NOMO-1 treated with DMSO at 0.1 percent for 48 hours (cell line): ENCODE data around the gene ADM.

Experiments
- DNase-seq: peaks from one replicate; lab custom pipeline; 2025; ENCODE audit not compliant: unreplicated experiment; lab: John Stamatoyannopoulos, UW

Gene ADM

DNA sequence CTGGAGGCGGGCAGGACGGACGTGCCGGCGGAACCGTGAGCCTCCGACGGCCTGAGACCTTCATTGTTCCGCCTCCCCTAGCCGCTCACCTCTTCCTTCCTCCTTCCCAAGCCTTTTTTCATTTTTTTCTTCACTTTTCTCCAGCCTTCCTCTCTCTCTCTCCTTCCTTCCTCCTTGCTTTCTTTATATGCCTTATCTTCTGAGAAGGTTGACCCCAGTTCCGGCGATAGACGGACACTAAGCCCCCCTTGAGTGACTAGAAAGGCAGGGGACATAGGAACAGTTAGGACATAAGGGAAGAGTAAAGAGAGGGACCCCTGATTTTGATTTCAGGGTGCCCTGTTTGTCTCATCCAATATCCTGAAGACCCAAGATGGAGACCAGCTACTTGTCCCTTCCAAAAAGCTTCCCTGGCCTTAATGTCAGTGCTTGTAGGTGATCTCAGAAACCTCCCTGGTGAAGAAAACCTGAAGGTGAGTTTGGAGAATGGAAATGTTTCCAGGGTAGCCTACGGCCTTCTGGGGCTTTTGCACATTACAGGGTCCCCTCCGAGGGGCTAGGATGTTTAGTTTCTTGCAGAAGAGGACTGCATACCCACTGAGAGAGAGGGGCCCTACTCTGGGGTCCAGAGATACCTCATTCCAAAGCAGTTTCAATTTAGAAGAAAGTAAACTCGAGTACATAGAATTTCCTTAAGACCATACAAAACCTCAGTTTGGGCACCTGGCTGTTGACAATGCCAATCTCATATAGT is 3.5 kb downstream of the ADM start:
- DNase-seq, result no peak

DNA sequence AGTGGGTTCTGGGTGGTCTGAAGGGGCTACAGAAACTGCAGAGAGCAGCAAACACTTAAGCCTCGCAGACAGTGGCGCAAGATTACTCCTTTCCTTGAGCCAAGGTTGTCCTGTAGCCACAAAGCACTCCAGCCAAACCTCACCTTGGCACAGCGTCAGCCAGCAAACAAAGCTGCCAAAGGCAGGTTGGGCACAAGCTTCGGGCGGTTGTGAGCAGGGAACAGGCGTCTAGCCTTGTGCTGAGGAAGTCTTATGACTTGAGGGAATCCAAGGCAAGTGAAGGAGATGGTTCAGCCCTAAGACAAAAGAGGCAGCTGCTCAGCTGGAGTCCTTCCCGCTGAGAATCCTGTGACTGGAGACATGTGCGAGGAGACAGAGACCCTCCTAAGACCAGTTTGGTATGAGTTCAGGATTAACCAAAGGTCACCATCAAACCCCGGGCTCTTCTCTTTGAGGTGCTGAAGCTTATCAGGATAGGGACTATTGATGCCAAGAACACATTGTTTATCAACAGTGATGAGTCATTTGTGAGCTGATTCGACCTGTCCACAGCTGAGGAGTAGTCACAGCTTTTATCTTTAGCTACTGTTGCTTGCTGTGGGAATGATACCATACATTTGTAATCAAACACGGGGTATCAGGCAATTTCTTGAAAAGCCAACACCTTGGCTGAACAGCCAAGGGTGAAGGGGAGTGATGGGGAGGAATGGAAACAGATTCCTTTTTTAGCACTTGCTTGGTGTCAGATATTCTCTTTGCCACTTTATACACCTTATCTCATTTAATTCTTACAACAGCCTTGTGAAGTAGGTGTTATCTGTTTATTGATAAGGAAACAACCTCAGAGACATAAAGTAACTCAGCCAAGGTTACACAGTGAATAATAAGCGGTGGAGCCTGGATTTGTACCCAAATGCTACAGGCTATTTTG is 4.6 kb downstream of the ADM start:
- no peak for DNase-seq

DNA sequence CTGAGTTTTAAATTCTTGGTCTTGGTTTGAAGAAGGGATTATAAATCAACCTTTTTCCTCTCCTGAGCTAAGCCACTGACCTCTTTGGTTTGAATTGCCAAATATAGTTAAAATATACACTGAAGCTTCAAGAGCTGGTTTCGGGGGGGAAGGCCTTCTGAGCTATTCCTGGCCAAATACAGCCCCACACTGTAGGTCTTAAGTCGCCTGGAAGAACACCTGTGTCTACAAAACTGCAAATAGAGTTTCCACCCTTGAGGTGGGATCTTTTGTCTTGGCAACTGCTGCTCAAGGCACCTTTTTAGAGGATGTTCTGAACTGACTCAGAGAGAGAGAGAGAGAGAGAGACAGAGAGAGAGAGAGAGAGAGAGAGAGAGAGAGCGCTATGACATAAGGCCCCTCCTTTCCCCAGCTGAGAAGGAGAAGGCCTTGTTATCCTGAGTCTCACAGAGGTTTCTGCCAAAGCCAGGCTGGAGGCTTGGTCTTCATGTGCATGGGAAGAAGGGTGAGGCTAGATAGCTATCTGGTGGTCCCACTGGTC is 5.5 kb downstream of the ADM start:
- no peak for DNase-seq

DNA sequence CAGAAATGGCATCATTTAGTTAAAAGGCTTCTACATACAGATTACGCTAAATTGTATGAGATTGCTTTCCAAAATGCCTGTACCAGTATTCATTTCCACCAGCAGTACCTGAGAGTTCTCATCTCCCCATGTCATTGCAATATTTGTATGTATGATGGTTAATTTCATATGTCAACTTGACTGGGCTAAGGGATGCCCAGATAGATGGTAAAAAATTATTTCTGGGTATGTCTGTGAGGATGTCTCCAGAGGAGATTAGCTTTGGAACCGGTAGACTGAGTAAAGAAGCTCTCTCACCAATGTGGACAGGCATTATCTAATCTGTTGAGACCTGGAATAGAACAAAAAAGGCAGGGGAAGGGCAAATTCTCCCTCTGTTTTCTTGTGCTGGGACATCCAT is 6.9 kb downstream of the ADM start:
- DNase-seq, result no peak

DNA sequence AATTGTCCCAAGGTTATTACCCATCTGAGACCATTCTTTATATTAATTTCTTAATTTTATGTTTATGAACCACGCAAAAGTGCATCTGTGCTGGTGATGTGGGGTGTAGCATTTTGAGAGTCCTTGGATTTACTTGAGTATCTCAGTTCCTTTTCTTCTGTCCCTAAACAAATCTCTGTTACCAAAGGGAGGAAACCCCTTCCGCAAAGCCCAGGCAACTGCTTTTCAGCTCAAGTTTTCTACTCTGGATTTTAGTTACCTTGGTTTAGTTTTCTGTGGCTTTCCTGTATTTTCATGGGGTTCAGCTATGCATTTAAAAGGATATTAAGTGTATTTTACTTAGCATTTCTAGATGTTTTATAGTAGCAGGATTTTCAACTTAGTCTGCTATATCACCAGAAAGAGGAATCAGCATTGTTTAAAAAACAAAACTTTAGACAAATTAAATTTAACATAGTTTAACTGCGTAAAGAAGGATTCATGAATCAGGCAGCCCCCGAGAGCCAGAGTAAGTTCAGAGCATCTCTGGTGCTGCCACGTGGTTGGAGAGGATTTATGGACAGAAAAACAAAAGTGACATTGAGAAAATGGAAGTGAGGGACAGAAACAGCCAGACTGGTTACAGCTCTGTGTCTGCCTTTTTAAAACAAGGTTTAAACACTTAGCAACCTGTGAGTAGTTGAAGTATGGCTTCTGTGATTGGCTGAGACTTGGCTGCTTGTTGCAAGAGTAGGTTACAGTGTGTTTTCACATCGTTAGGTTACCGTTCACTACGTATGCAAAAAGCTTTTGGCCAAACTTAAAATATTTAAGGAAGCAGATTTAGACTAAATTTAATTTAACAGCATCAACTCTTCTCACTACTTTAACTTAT is 9.6 kb downstream of the ADM start:
- peak; percentile 87 for DNase-seq

DNA sequence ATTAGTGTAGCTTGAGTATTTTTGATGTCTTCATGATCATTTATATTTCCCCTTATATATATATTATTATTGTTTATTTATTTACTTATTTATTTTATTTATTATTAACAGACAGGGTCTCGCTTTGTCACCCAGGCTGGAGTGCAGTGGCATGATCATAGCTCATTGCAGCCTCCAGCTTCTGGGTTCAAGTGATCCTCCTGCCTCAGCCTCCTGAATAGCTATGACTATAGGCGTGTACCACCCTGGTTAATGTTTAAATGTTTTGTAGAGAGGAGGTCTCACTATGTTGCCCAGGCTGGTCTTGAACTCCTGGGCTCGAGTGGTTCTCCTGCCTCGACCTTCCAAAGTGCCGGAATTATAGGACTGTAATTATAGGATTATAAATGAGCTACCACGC is 10.2 kb downstream of the ADM start:
- no peak for DNase-seq

DNA sequence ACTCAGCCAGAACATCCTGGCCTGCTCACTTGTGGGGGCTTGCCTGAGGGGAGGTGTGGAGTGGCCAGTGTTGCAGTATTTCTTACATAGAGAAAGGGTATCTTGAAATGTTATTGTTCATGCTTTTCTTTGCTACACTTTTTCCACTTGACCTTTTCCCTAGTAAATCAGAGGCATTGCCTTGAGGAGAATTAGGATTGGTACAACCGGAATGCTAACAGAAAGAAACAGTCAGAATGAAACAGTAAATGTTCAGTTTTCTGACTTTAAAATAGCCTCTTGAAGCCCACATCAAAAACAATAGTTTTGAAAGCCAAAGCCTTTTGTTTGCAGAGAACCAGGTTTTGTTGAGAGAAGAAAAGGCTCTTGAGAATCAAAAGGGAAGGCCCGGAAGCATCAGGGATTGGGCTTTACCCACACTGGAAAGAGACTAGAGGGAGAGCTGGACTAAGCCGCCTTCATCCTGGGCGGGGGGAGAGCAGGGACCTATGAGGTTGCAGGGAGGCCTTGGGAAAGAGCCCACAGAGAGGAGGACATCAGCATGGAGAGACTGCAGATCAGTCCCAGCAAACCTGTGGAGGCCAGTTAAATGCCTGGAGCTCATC is 12.4 kb downstream of the ADM start:
- no peak for DNase-seq

DNA sequence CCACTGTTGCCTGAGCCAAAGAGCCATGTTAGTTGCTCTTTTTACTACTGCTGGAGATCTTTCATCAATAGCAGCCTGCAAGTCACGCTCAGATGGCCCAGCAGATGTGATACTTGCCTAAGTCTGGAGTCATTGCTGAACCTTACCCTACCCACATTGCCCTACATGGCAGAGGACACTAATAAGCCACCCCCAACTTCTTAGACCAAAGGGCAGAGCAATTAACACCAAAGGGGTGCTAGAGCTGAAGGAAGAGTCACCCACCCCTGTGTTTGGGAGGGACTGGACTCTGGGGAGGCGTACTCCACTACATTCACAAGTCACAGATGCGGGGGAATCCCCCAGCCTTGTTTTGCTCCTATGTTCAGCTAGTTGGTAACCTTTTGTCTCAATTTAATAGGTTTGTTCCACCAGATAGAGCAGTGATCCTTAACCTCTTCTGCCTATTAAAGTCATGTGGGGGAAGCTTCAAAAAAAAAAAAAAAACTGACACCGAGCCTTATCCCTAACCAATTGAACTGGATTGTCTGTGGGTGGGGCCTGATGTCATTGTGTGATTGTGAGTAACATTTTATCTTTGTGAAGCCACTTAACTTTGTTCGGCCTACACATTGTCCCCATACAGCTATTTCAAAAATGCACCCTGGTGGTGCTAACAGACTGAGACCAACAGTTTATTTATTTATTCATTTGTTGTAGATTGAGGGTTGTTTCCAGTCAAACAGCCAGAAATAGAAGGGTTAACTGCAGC is 13.1 kb downstream of the ADM start:
- DNase-seq, result no peak

DNA sequence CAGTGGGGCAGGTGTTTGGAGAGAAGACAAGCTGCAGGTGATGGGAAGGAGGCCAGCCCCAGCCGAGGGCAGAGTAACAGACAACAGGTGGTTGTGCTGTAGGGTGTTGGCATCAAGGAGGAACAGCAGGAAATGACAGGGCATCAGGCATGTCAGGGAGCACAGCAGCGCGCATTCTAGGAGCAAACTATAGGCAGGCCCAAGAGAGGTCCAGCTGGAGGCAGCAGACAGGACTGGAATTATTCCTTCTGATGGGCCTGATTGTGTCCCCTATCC is 13.6 kb downstream of the ADM start:
- no peak for DNase-seq

DNA sequence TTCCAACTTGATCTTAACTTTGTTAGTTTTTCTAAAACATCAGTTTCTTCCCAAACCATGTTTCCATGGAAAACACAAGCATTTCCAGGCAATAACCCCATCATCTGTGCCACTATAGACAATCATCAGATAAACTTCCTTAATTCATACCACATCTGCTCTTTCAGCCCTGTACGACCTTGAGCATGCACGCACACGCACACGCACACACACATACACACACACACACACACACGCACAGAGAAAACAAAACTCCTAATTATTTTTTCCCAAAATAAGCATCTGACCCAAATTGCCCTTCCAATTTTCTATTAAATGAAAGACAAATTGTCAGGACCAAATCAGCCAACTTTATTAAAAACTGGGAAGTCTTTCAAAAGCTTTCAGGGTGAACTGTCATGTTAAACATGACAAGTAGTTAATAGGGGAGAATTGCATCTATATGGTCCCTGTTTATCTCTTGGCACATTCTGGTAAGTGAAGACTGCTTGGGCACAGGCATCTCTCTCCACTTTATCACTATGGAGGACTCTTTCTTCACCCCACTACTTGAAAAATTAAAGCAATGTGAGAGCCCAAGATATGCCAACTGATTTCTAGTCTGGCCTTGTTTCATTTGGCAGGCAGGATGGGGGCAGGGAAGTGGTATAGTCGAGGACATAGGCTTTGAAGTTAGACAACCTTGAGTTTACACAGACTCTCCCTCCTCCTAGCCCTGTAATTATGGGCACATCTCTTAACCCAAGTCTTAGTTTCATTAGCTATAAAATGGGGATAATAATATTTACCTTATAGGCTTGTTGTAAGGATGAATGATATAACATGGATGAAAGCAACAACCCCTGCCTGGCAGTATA is 15.1 kb downstream of the ADM start:
- no peak for DNase-seq

DNA sequence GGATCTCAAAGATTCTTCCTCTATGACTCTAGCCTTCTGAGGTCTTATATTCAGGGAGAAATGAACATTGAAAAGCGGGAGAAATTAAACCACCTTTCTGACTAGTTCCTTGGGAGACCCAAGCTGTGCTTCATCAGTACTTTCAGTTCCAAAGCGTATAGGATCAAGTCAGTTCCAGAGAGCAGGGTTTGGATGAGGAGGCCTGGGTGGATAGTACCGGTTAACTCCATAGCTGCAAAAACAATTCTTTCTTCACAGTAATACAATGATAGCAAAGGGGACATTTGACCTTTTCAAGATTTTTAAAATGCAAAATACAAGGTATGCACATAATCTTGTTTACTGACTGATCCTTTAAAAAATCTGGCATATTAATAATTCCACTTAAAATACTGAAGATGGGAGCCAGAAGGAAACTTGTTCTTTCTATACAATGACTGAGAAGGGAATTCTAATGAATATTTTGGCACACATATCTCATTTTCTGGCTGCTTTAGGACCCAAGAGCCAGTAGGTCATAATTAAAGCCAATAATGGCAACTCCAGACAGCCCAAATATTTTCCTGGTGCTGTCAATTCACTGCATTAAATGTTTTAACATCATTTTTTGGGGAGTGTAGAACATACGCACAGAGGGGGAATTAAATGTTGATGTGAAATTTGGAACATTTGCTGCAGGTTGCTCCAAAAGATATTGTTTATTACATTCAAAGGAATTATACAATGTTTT is 16.0 kb downstream of the ADM start:
- DNase-seq, result no peak

DNA sequence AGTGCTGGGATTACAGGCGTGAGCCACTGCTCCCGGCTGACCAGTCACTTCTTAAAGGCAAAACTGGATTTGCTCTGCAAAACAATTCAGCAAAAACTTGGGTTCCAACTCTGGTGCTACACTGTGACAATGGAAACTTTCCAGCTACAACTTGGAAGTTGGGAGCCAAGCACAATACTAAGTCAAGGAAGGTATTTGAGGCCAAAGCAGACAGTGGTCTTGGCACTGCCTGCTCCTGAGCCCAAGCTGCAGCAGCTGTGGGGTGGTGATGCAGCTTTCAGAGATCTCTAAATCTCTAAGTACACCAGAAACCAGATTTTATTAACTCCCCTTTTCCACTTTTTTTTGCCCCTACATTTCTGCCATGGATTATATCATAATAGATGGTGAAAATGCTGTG is 17.5 kb downstream of the ADM start:
- DNase-seq, result no peak

DNA sequence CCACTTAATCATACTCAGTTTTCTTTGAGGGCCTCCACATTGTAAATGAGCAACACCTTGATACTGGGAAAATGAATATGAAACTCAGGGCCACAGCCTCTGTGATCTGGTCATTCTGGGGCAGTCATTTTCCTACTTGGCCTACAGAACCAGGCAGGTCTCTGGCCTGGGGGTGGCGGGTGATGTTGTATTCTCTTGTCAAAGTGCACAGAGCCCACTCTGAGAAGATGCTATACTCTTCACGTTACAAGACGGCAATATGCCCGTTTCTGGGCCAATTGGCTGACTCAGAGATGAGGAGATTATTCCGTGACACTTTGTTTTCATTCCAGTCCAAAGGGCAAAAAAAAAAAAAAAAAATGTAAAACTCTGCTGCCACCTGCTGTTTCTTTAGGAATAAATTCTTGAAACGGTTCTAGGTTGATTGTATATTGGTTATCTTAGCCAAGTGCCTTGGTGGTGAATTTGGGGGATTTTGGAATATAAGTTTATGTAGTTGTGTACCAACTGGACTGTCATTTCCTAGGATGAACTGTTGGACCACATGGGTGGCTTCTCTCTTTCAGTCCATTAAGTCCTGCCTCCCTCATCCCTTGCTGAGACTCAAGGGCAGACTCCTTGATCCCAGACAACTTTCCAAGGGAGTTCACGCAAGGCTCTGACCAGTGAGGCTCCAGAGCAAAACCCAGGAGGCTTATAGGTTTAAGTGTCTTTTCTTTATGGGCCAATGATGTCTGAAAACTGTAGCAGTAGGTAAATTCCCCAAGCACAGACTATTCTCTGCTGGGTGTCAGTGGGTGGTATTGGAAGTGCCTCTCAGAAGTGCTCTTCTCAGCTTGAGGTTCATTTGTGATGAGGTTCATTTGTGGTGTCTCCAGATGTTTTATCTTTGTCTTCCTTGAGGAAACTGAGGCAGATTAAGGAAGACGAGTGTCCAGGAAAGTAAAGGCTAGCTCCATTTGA is 18.2 kb downstream of the ADM start:
- peak; percentile 72 for DNase-seq

DNA sequence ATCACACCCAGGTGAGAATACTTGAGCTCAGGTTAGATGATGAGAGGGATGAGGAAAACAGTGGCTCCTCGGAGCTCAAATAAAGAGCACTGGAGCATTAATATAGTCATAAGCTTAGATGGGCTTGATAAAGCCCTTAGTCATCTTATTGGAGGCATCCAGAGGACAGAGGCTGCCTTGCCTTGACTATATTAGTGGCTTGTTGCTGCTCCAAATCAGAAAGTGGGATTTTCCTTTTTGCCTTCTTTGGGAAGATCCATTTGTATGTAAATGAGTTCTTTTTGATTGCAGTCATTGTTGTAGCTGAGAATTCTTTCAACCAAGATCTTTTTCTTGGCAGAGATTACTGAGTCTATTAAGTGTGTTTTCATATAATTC is 18.9 kb downstream of the ADM start:
- DNase-seq, result no peak

DNA sequence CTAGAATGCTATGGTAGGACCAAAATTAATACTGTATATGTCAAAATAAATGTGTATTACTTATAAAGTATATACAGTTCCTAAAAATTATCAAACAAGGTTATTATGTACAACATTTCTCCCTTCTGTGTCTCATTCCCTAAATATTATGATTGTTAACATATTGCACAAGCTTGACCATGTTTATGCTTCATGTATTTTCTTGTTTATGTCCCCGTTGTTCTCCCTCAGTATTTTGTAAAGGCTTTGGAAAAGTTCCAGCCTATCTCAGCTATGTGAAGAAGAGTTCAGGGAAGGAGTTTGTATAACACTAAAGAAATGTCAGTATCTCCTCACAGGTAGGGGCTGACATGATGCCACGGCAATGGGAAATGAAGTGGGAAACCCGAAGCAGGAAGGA is 19.6 kb downstream of the ADM start:
- DNase-seq, result no peak

DNA sequence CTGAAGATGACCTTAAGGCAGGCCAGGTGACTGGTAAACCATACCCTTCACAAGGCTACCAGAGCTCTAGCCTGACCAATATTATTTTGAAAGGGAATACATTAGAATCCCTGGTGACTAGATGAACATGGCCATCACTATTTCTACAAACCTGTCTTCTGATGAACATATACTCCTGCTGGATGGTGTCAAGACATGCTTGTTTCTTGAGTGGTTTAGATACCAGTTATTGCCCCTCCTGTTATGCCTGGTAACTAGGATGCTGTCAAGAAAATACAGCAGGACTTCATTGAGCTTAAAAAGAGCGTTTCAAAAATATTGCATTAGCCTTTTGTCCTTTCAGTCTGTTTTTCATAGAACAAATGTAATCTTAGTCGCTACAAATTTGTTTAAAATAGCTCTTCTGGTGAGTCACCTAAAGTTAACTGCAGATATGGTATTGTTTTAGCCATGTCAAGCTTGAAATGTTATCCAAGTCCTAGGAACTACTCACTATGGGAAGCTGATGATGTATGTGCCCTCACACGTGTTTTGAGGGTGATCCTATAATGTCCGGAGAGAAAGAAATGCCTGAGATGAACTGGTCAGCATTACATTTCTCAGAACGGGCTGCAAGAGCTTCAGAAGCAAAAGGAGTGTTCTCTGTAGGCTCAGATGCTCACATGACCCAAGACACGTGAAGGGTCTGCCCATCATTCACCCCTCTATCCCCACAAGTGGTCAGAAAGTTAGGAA is 20.6 kb downstream of the ADM start:
- DNase-seq, result no peak
